T-cell (primary cell): Measurements from ENCODE around the gene GPR78. TPM values are rescaled to one million over a fixed set of nuclear protein-coding genes. Genes with fewer than 3 reads are reported as not detected.

ENCODE experiments used
- ATAC-seq, 4 experiments: fragments of 200-7000 bp in 3 of 4; fragments of 150-1000 bp in 1 of 4; cut with Tn5 transposase; replicated peaks in 1 of 4; 1 replicate in 3 of 4; 2 replicates in 1 of 4; pipeline ENCODE4 v1.10.0; 2021; ENCODE audit warnings: moderate library complexity in 3 of 4, mild to moderate bottlenecking in 2 of 4, moderate number of reproducible peaks in 1 of 4
- CTCF ChIA-PET, 2 donors: fragments of 300-600 bp; sonication (Branson Sonifier 250); formaldehyde crosslinking; loops; one replicate each; lab custom pipeline; 2022; ENCODE audit warnings: antibody characterized with exemption in 2 of 2; lab: Charles Lee
- POLR2A ChIA-PET, 2 donors: fragments of 300-600 bp; sonication (Branson Sonifier 250); formaldehyde crosslinking; loops; one replicate each; lab custom pipeline; 2022; ENCODE audit warnings: antibody characterized with exemption in 2 of 2; lab: Charles Lee
- DNase-seq, 35 experiments: peaks; one replicate each; pipeline versions ENCODE4 v3.0.0 to v3.0.0-alpha.2; 2013 to 2023
- H3K27ac ChIP-seq: one replicate; pipeline ENCODE4 v1.5.1; 2013; ENCODE audit warnings: low read length
- H3K27me3 ChIP-seq, 2 experiments: replicated peaks in 1 of 2; 1 replicate in 1 of 2; 2 replicates in 1 of 2; pipeline versions ENCODE4 v1.6.1 to v1.7.0; 2013; ENCODE audit warnings: low read length in 1 of 2, mixed read lengths in 1 of 2; ENCODE audit not compliant: control insufficient read depth in 2 of 2, insufficient read depth in 2 of 2; ENCODE audit errors: extremely low read depth in 1 of 2
- H3K36me3 ChIP-seq, 2 donors: 1 replicate in 1 of 2; 2 replicates in 1 of 2; pipeline versions ENCODE4 v1.6.1 to v1.7.0; 2013; ENCODE audit warnings: low read length in 1 of 2; ENCODE audit not compliant: control insufficient read depth in 2 of 2, insufficient read depth in 1 of 2; ENCODE audit errors: extremely low read depth in 1 of 2
- H3K4me1 ChIP-seq, 2 experiments: 1 replicate in 1 of 2; 2 replicates in 1 of 2; pipeline versions ENCODE4 v1.6.1 to v1.7.0; 2013; ENCODE audit warnings: low read length in 2 of 2, mixed read lengths in 1 of 2; ENCODE audit not compliant: insufficient read depth in 2 of 2, control insufficient read depth in 1 of 2; ENCODE audit errors: extremely low read depth in 1 of 2
- H3K4me3 ChIP-seq, 2 donors: 1 replicate in 1 of 2; 2 replicates in 1 of 2; pipeline versions ENCODE4 v1.5.1 to v1.7.0; 2013; ENCODE audit warnings: mild to moderate bottlenecking in 2 of 2, low read length in 1 of 2, moderate library complexity in 1 of 2; ENCODE audit not compliant: control insufficient read depth in 1 of 2; ENCODE audit errors: extremely low read depth in 1 of 2
- H3K9me3 ChIP-seq: 2 replicates; pipeline ENCODE4 v1.7.0; 2013
- H3K27ac Mint-ChIP-seq, 2 donors: one replicate each; pipeline ENCODE4 v1.8.0; 2020 to 2021; ENCODE audit warnings: mild to moderate bottlenecking in 2 of 2, mixed read lengths in 2 of 2
- H3K27me3 Mint-ChIP-seq, 2 donors: one replicate each; pipeline ENCODE4 v1.8.0; 2021 to 2022; ENCODE audit warnings: mixed read lengths in 2 of 2
- H3K36me3 Mint-ChIP-seq: one replicate; pipeline ENCODE4 v1.8.0; 2021; ENCODE audit warnings: mixed read lengths
- H3K4me1 Mint-ChIP-seq, 3 donors: one replicate each; pipeline ENCODE4 v1.8.0; 2020 to 2022; ENCODE audit warnings: mixed read lengths in 3 of 3, mild to moderate bottlenecking in 1 of 3
- H3K4me3 Mint-ChIP-seq, 3 donors: one replicate each; pipeline ENCODE4 v1.8.0; 2020 to 2022; ENCODE audit warnings: mild to moderate bottlenecking in 3 of 3, mixed read lengths in 3 of 3, moderate library complexity in 3 of 3
- H3K9me3 Mint-ChIP-seq, 3 donors: one replicate each; pipeline ENCODE4 v1.8.0; 2020 to 2022; ENCODE audit warnings: mixed read lengths in 3 of 3
- WGBS: methylation state at CpG from one replicate; pipeline ENCODE4 v1.1.5; 2013; ENCODE audit warnings: missing lambda C conversion rate; ENCODE audit not compliant: insufficient coverage; 5-methylcytosine and 5-hydroxymethylcytosine counted together
- total RNA-seq, 35 experiments: library from RNA in 6 of 35; stranded (reverse) in 6 of 35; fragments of 120-200 nt in 1 of 35; gene quantifications; one replicate each; pipeline versions ENCODE4 v1.2.1 to v1.2.4 and lab custom pipeline; 2013 to 2026

GPR78 gene
- total RNA-seq, 5 donors from 2014 or later (not counting 1 experiment from before 2014, with no cell fraction given), result not detected

DNA sequence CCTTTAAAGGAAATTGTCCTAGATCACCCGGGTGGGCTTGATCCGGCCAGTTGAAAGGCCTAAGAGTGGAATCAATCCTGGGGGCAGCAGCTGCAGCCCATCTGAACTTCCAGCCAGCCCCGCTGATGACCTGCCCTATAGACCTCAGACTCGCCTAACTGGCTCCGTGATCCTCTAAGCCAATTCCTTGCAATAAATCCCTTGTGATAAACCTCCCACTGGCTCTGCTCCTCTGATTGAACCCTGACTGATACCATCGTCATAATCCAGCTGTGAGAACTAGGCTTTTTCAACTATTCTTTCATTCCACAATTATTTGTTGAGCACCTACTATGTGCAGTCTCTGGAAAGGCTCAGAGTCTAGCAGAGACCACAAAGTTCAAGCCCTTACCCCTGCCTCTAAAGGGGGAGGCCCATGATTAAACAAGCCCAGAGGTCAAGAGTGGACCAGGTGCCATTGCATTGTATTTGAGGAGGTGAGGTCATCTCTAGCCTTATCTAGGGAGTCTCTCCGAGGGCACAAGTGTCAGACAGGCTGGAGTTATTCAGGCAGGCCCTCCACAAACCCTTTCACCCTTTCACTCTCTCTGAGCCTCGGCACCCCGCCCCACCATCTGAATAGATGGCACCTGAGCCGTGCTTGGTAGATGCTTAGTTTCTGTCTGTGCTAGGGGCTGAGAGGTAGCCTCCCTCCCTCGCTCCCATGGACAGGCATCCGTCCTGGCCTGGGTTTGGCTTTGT lies 20.5 kb upstream of the GPR78 start:
- no peaks in the 10 kb centered on the region for H3K4me1 ChIP-seq
- H3K27me3 Mint-ChIP-seq, result peaks cover 0 to 3% of the 10 kb centered on the region in 2 donors
- H3K27ac Mint-ChIP-seq, result no peak overlapping the region
- H3K9me3 Mint-ChIP-seq, result no peaks in the 10 kb centered on the region
- no peaks in the 10 kb centered on the region for H3K4me1 Mint-ChIP-seq
- ChIA-PET POLR2A (no interaction called here), CTCF (no interaction called here)
- no peak for DNase-seq
- H3K4me3 ChIP-seq, result no peak overlapping the region
- no peaks in the 10 kb centered on the region for H3K9me3 ChIP-seq
- peaks cover 0 to 27% of the 10 kb centered on the region in 2 experiments for H3K27me3 ChIP-seq
- 79% methylated on average over 8 of the region's 12 CpGs for WGBS
- no peak for ATAC-seq
- no peak overlapping the region for H3K27ac ChIP-seq
- H3K36me3 ChIP-seq, result no peaks in the 10 kb centered on the region
- no peak overlapping the region for H3K4me3 Mint-ChIP-seq
- H3K36me3 Mint-ChIP-seq, result no peaks in the 10 kb centered on the region

- Mint-ChIP-seq H3K36me3 (no peaks in the 10 kb centered on the region), H3K9me3 (no peaks in the 10 kb centered on the region), H3K4me3 (no peak overlapping the region), H3K27ac (no peak overlapping the region), H3K4me1 (no peaks in the 10 kb centered on the region), H3K27me3 (peaks cover 0 to 3% of the 10 kb centered on the region in 2 donors)
- ATAC-seq (no peak), DNase-seq (no peak)
- POLR2A ChIA-PET, result no interaction called here
- H3K36me3 ChIP-seq, result no peaks in the 10 kb centered on the region
- CTCF ChIA-PET, result no interaction called here
- no peaks in the 10 kb centered on the region for H3K4me1 ChIP-seq
- H3K27ac ChIP-seq, result no peak overlapping the region
- peaks cover 0 to 25% of the 10 kb centered on the region in 2 experiments for H3K27me3 ChIP-seq
- WGBS, result 77% methylated on average over 4 of the region's 16 CpGs
- no peaks in the 10 kb centered on the region for H3K9me3 ChIP-seq
- no peak overlapping the region for H3K4me3 ChIP-seq
Observed at GRCh38 chr4:8560265-8561047, 19.7 kb upstream of the GPR78 start.

GRCh38 chr4:8564595-8564994 lies 15.6 kb upstream of the GPR78 start:
- CTCF ChIA-PET, result interaction anchor here in 1 of 2 donors (0.6 kb wide), 1 partner anchor 50 kb away, joined by 3 read pairs; no protein-coding TSS in a partner anchor
- H3K9me3 Mint-ChIP-seq, result no peaks in the 10 kb centered on the region
- no peak for ATAC-seq

DNA sequence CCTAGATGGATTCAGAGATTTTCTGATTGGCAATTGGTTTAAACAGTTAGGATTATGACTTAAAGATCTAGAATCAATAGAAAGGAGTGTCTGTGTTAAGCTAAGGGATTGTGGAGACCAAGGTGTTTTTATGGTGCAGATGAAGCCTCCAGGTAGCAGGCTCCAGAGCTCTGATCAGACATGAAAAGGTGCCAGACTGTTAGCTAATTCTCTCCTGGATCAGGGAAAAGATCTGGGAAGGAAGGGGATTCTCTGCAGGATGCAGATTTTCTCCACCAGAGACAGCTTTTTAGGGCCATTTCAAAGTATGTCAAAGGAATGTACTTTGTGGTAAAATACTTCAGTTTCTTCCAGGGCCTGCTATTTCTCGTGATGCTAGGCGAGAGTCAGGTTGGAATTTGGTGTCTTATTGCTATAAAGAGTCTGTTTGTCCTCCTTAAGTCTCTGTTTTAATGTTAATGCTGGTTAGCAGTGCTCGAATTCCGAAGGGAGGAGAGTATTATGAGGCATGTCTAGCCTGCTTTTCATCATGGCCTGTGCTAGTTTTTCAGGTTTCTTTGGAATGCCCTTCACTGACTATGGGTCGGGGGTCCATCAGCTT lies 12.0 kb upstream of the GPR78 start:
- Histone ChIP-seq H3K9me3 (no peaks in the 10 kb centered on the region), H3K27me3 (peaks cover 0 to 8% of the 10 kb centered on the region in 2 experiments), H3K36me3 (no peaks in the 10 kb centered on the region), H3K4me1 (no peaks in the 10 kb centered on the region), H3K27ac (no peak overlapping the region), H3K4me3 (no peak overlapping the region)
- ATAC-seq (no peak), DNase-seq (no peak)
- Mint-ChIP-seq H3K36me3 (no peaks in the 10 kb centered on the region), H3K4me3 (no peak overlapping the region), H3K27me3 (peaks cover 0 to 2% of the 10 kb centered on the region in 2 donors), H3K9me3 (no peaks in the 10 kb centered on the region), H3K27ac (no peak overlapping the region), H3K4me1 (no peaks in the 10 kb centered on the region)
- POLR2A ChIA-PET, result no interaction called here
- 72% methylated on average over 4 of the region's 5 CpGs for WGBS
- CTCF ChIA-PET, result no interaction called here

More at GRCh38 chr4:8564595-8564994, 15.6 kb upstream of the GPR78 start:
- H3K4me1 ChIP-seq, result no peaks in the 10 kb centered on the region
- H3K36me3 ChIP-seq, result no peaks in the 10 kb centered on the region
- peaks cover 0 to 20% of the 10 kb centered on the region in 2 experiments for H3K27me3 ChIP-seq
- H3K9me3 ChIP-seq, result no peaks in the 10 kb centered on the region
- H3K4me3 Mint-ChIP-seq, result no peak overlapping the region
- DNase-seq, result no peak
- no peaks in the 10 kb centered on the region for H3K4me1 Mint-ChIP-seq
- no CpG with 5 or more reads among the region's 1 CpG for WGBS
- no peak overlapping the region for H3K4me3 ChIP-seq
- POLR2A ChIA-PET, result interaction anchor here in 1 of 2 donors (0.7 kb wide), 1 partner anchor 314 kb away, joined by 3 read pairs; no protein-coding TSS in a partner anchor
- no peaks in the 10 kb centered on the region for H3K36me3 Mint-ChIP-seq
- H3K27me3 Mint-ChIP-seq, result peaks cover 0 to 2% of the 10 kb centered on the region in 2 donors
- no peak overlapping the region for H3K27ac ChIP-seq
- no peak overlapping the region for H3K27ac Mint-ChIP-seq

DNA sequence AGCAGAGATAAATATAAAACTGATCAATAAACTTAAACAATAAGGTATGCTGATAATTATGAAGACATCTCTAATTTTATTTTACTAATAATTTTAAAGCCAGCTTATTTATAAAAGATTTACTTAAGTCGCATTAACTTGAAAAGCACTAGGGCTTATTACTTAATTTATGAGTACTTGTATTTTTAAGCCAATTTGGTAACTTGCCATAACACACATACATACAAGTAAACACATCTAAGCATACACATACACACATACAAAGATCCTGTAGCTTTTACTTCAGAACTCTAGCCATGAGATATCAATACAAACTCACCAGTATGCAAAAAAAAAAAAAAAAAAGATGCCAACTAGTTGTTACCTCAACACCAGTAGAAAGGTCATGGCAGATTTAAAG lies 10.0 kb upstream of the GPR78 start:
- Mint-ChIP-seq H3K4me3 (no peak overlapping the region), H3K36me3 (no peaks in the 10 kb centered on the region), H3K27me3 (peaks cover 0 to 2% of the 10 kb centered on the region in 2 donors), H3K9me3 (no peaks in the 10 kb centered on the region), H3K27ac (no peak overlapping the region), H3K4me1 (no peaks in the 10 kb centered on the region)
- ATAC-seq, result no peak
- POLR2A ChIA-PET, result no interaction called here
- DNase-seq, result no peak
- Histone ChIP-seq H3K4me1 (no peaks in the 10 kb centered on the region), H3K27ac (no peak overlapping the region), H3K36me3 (no peaks in the 10 kb centered on the region), H3K27me3 (peaks cover 0 to 13% of the 10 kb centered on the region in 2 experiments), H3K9me3 (no peaks in the 10 kb centered on the region), H3K4me3 (no peak overlapping the region)
- CTCF ChIA-PET, result interaction anchor here in 1 of 2 donors (0.7 kb wide), 1 partner anchor 795 kb away, joined by 6 read pairs; no protein-coding TSS in a partner anchor
- WGBS, result no CpG with 5 or more reads among the region's 1 CpG
